GM19455 (cell line): ENCODE results near the gene EDEM3.
"Not testable (repeated sequence)": the region's sequence is repeated elsewhere in the genome, so short reads cannot be mapped to it uniquely, and the experiment has no call there.

Source experiments
- ATAC-seq: cut with Tn5 transposase; IDR thresholded peaks from one replicate; pipeline ENCODE4 v1.9.1; 2021; ENCODE audit not compliant: unreplicated experiment

EDEM3 gene, protein sequence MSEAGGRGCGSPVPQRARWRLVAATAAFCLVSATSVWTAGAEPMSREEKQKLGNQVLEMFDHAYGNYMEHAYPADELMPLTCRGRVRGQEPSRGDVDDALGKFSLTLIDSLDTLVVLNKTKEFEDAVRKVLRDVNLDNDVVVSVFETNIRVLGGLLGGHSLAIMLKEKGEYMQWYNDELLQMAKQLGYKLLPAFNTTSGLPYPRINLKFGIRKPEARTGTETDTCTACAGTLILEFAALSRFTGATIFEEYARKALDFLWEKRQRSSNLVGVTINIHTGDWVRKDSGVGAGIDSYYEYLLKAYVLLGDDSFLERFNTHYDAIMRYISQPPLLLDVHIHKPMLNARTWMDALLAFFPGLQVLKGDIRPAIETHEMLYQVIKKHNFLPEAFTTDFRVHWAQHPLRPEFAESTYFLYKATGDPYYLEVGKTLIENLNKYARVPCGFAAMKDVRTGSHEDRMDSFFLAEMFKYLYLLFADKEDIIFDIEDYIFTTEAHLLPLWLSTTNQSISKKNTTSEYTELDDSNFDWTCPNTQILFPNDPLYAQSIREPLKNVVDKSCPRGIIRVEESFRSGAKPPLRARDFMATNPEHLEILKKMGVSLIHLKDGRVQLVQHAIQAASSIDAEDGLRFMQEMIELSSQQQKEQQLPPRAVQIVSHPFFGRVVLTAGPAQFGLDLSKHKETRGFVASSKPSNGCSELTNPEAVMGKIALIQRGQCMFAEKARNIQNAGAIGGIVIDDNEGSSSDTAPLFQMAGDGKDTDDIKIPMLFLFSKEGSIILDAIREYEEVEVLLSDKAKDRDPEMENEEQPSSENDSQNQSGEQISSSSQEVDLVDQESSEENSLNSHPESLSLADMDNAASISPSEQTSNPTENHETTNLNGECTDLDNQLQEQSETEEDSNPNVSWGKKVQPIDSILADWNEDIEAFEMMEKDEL

GRCh38 chr1:184754476-184755225 is at the start of gene EDEM3:
EDEM3 (minus strand) TSS chr1:184754858; CDS start chr1:184754646, 212 bp downstream.
- ATAC-seq = peak; percentile 92

- ATAC-seq = no peak
Measured at GRCh38 chr1:184804220-184804619, 49.6 kb upstream of the EDEM3 start.

DNA sequence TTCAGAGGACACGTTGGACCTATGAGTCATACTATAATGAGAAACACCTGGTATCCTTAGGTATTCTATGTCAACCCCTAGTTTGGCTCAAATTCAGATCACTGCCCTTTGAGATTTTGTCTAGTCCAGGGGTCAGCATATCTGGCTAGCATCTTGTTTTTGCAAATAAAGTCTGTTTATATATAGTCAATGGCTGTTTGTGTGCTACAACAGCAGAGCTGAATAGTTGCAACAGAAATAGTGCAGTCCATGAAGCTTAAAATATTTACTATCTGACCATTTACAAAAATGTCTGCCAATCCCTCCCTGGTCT is 48.5 kb upstream of the EDEM3 start:
- ATAC-seq = no peak

DNA sequence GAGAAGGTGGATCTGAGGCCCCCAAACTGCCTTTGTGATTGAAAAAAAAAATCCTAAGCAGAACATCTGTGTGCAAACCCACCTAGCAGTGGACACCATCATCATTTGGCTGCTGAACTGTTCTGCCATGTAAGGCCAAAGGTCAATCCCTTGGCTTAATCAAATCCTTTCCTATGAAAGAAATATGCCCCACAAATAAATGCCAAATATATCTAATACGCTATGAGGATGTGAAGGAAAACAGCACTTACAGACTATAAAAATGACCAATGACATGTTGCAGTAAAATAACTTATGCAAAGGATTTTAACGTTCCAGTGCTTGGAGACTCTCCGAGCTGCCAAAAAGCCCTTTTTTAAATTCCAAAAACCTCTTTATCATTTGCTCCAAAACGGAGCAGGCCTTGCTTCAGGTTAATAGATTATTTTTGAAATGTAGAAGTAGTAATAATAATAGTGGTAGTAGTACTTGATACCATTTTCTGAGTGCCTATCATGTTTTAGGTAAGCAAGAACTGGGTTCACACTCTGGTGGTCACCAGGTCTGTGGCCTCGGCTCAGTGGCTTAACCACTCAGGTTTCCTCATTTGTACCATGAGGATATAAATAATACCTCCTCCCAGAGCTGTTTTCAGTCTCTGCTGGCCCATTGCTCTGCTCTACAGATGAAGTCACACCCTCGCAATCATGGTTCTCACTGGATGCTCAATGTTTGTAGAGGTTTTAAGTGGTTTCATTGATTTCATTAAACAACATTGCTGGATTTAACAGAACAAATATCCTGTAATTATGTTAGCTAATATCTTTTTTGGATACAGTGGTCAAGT is 47.9 kb upstream of the EDEM3 start:
- ATAC-seq = no peak

- ATAC-seq = no peak
Measured at GRCh38 chr1:184801503-184801902, 46.8 kb upstream of the EDEM3 start.

DNA sequence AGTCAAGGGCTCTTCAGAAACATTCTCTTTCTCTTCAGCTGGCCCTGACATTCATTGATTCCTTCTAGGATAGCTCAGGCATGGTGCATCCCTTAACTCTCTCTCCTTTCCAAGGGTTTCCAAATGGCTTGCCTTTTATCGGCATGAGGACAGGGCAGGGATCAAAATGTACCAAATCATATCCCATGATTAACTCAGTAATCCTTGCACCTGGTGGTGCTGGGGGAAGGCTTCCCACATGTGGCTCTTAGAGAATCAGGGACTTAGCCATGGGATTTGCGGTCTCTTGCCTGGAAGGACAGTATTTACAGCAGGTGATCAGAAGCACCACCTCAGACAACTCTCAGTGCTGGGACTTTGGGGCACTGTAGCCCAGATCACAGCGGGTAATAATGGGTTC is 46.2 kb upstream of the EDEM3 start:
- ATAC-seq = no peak

DNA sequence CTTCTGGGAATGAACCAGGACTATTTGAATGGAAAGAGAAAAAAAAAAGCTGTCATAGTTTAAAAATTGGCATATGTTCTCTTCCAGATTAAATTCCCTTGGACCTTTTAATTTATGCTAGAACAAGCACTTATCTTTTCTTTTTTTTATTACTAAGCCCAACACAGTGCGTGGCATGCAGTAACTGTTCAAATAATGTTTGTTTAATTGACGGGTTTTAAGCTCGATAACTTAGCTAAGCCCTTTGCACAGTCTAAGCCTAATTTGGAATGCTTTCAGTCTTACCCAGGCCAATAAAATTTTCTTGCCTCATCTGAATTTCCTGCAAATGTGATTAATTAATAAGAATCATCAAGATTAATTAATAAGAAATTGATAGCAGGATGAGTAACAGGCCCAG is 39.3 kb upstream of the EDEM3 start:
- no peak for ATAC-seq

DNA sequence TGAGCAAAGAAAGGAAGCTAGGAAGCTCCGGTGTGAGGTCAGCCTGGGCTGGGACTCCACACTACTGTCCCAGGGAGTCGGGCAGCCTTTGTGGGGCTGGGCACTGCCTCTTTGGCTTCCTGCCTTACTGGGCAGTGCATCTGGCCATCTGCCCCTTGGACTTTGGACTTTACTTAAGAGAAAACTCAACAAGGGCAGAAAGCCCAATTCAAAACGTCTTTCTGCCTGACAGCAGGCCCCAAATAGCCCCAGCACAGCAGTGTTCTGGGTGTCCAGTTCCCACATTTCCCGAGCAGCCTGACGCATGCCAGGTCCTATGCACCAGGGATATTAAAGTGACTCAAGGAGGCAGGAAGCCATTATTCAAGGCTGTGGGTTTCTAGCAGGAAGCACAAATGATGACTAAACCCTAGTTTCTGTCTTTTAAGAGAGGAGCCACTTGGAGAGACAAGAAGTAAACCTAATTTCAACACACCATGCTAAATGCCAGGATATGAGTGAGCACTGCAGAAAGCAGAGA is 37.9 kb upstream of the EDEM3 start:
- no peak for ATAC-seq

- ATAC-seq = no peak
Measured at GRCh38 chr1:184791550-184791900, 36.9 kb upstream of the EDEM3 start.

GRCh38 chr1:184790642-184791549 is 36.2 kb upstream of the EDEM3 start:
- no peak for ATAC-seq

DNA sequence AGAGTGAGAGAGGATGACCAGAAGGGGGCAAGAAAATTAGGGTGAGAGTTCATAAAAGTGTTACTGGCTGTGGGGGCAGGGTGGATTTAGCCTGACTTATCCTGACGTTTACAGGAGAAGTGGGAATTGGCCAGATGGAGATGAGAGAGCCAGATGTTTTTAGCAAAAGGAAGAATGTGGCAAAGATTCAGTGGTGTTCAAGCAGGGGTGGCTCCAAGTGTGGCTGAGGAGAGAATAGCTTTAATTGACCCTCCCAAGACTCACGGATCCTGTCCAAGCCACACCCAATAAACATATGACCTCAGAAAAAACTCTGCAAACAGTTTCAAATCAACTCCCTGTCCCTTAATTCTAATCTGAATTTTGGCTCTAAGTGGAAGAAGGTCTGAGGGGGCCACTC is 35.2 kb upstream of the EDEM3 start:
- ATAC-seq = no peak

DNA sequence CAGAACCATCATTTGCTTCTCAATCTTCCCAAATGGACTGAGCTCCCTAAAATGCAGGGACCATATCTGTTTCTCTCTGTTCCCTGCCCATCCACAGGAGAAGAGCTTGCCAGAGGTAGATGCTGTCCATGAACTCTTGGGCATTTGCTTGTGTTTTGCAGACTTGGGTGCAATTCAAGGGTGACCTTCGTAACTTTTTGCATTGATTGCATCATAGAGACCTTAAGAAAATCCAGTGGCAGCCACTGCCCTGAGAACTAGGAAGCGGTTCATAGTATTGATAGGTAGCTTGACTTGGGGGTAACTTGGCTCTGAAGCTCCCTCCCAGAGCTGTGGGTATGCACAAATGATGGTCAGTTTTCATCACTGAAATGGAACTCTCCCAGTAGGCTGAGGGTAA is 34.3 kb upstream of the EDEM3 start:
- no peak for ATAC-seq

- no peak for ATAC-seq
Measured at GRCh38 chr1:184785529-184785928, 30.9 kb upstream of the EDEM3 start.

- not testable (repeated sequence) for ATAC-seq
Measured at GRCh38 chr1:184783723-184784122, 29.1 kb upstream of the EDEM3 start.

GRCh38 chr1:184781941-184782340 is 27.3 kb upstream of the EDEM3 start:
- no peak for ATAC-seq

DNA sequence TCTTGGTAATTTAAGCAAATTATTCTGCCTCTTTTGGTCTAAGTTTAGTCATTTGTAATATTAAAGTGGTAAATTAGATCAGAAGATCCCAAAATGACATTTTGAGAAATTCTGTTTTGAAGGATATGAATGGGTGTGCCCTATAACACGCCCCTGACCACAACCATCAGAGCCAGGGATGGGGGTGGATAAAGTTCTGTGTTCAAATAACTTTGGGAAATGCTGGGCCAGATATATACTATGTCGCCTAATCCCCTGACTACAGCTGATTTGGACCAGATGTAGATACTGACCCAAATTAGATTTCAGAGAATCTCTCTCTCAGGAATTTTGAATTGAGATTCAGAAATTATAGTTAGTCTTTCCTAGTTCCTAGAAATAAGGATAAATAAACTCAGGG is 21.2 kb upstream of the EDEM3 start:
- no peak for ATAC-seq

GRCh38 chr1:184775329-184775728 is 20.7 kb upstream of the EDEM3 start:
- ATAC-seq = no peak

GRCh38 chr1:184773762-184774320 is 19.2 kb upstream of the EDEM3 start:
- no peak for ATAC-seq

DNA sequence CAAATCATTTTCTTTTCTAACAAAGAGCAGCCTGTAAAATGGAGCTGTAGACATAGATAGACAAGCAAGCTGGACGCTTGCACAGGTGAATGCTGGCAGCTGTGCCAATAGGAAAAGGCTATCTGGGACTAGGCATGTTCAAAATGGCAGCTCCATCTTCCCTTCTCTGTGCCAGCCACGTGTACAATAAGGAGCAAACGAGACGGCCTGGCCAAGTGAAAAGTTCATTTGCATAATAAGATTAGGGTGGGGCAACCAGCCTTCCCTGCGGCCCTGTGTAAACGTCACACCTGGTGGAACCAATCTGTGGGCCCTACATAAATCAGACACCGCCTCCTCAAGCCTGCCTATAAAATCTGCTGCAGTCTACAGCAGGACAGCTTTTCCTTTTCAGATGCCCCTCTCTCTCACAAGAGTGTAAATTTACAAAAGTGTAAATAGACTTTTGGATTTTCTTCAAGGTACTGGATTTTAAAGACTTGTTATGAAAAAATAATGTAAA is 16.6 kb upstream of the EDEM3 start:
- ATAC-seq = no peak
